ENCODE measurements around the gene PDE7B. TPM values are rescaled to one million over a fixed set of nuclear protein-coding genes. Genes with fewer than 3 reads are reported as not detected.

Gene PDE7B
- total and polyA plus RNA-seq, 4 donors = 0.26 to 3.7 (median 1.8) TPM

DNA sequence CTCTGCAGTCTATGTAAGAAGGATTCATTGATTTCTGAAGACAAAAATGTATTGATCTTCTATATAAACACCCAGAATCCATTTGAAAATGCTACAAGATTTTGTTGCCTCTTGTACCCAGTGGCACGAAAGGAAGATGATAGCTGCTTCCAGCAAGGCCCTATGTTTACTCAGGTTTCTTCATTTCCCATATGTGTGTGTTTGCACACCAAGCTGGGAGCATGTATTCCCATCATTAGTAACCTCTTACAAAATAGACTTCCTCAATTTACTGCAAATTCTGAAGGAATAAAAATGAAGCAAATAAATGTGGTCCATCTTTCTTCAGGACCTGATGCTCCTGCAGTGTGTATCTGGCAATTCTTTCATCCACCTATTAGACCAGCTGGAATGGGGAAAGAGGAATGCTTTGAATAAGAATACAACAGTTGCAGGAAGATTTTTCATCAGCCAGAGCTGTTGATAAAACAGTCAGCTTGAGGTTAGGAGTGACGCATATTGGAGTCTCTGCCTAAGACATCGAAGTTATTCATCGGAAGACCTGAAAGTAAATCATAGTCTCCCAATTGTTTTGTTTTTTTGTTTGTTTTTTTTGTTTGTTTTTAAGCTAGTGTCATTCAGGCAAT is 132.3 kb downstream of the PDE7B start:
- DNase-seq (no peak), ATAC-seq (ENCODE audit: insufficient read depth, low FRiP score) (no peak)
- Histone ChIP-seq H3K27me3 (ENCODE audit: control insufficient read depth in 3 of 3, insufficient read depth in 3 of 3, low read length in 2 of 3) (no peaks in the 10 kb centered on the region), H3K4me1 (ENCODE audit: control insufficient read depth in 5 of 5, insufficient read depth in 5 of 5, low read length in 5 of 5) (no peaks in the 10 kb centered on the region), H3K4me3 (no peak overlapping the region), H3K9ac (ENCODE audit: insufficient read depth in 1 of 2, low read length in 2 of 2) (no peak overlapping the region), H3K9me3 (ENCODE audit: control insufficient read depth in 4 of 4, insufficient read depth in 3 of 4, low read length in 3 of 4) (no peaks in the 10 kb centered on the region), H3K36me3 (ENCODE audit: control insufficient read depth in 4 of 4, insufficient read depth in 4 of 4, low read length in 4 of 4) (no peaks in the 10 kb centered on the region), H3K27ac (ENCODE audit: low read depth in 1 of 2, low read length in 1 of 2) (no peak overlapping the region)
- 86% methylated on average over 4 of the region's 4 CpGs for WGBS, 2 donors
- TF ChIP-seq, protein P1, sequence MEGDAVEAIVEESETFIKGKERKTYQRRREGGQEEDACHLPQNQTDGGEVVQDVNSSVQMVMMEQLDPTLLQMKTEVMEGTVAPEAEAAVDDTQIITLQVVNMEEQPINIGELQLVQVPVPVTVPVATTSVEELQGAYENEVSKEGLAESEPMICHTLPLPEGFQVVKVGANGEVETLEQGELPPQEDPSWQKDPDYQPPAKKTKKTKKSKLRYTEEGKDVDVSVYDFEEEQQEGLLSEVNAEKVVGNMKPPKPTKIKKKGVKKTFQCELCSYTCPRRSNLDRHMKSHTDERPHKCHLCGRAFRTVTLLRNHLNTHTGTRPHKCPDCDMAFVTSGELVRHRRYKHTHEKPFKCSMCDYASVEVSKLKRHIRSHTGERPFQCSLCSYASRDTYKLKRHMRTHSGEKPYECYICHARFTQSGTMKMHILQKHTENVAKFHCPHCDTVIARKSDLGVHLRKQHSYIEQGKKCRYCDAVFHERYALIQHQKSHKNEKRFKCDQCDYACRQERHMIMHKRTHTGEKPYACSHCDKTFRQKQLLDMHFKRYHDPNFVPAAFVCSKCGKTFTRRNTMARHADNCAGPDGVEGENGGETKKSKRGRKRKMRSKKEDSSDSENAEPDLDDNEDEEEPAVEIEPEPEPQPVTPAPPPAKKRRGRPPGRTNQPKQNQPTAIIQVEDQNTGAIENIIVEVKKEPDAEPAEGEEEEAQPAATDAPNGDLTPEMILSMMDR (IDR thresholded peaks at IDR 0.05; ENCODE audit: control extremely low read depth, extremely low read depth) = no peak

DNA sequence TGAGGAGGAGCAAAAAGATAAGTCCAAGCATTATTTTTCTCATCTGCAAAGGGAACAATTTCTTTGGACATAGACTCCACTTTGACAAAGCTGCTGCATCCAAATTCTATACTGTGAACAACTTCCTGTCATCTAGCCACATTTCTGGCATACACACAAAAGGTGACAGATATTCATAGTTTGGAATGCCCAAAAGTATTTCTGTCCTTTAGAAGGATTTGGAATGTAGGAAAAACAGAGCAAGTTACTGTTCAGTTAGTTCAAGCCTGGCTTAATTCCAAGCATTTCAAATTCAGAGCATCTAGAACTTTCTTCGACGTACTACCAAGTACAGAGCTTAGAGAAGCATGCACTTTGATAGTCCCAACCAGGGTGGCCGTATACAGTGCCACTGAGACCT is 134.0 kb downstream of the PDE7B start:
- TF ChIP-seq, protein P1 (IDR thresholded peaks at IDR 0.05; ENCODE audit: control extremely low read depth, extremely low read depth) = no peak
- Histone ChIP-seq H3K4me1 (ENCODE audit: control insufficient read depth in 5 of 5, insufficient read depth in 5 of 5, low read length in 5 of 5) (no peaks in the 10 kb centered on the region), H3K36me3 (ENCODE audit: control insufficient read depth in 4 of 4, insufficient read depth in 4 of 4, low read length in 4 of 4) (no peaks in the 10 kb centered on the region), H3K4me3 (no peak overlapping the region), H3K9ac (ENCODE audit: insufficient read depth in 1 of 2, low read length in 2 of 2) (no peak overlapping the region), H3K9me3 (ENCODE audit: control insufficient read depth in 4 of 4, insufficient read depth in 3 of 4, low read length in 3 of 4) (no peaks in the 10 kb centered on the region), H3K27me3 (ENCODE audit: control insufficient read depth in 3 of 3, insufficient read depth in 3 of 3, low read length in 2 of 3) (no peaks in the 10 kb centered on the region), H3K27ac (ENCODE audit: low read depth in 1 of 2, low read length in 1 of 2) (no peak overlapping the region)
- ATAC-seq (ENCODE audit: insufficient read depth, low FRiP score) = no peak
- WGBS, 2 donors = 75 to 90% methylated on average over 3 of the region's 3 CpGs
- DNase-seq = no peak

DNA sequence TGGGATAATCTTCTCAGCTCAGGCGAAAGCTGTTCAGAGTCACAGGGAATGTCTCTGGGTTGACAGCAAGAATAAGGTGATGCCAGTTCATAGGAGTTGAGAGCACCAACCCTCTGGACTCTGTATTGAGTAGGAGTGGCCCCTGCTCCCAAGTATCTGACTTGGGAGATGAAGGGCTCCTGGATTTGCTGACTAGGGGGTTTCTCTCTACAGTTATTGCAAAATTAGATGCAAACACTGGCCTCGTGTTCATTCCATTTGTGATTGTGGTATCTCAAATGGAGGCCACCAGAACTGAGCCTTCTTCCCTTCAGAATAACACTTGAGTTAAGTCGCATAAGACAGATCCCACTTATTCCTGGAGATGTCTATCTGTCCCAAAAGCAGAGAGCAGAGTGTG is 135.7 kb downstream of the PDE7B start:
- ATAC-seq (ENCODE audit: insufficient read depth, low FRiP score) = no peak
- H3K27me3 ChIP-seq (ENCODE audit: control insufficient read depth in 3 of 3, insufficient read depth in 3 of 3, low read length in 2 of 3) = no peaks in the 10 kb centered on the region
- H3K9me3 ChIP-seq (ENCODE audit: control insufficient read depth in 4 of 4, insufficient read depth in 3 of 4, low read length in 3 of 4) = no peaks in the 10 kb centered on the region
- H3K9ac ChIP-seq (ENCODE audit: insufficient read depth in 1 of 2, low read length in 2 of 2) = no peak overlapping the region
- TF ChIP-seq, protein P1 (IDR thresholded peaks at IDR 0.05; ENCODE audit: control extremely low read depth, extremely low read depth) = no peak
- no peak for DNase-seq
- no peak overlapping the region for H3K27ac ChIP-seq (ENCODE audit: low read depth in 1 of 2, low read length in 1 of 2)
- 87 to 94% methylated on average over 3 of the region's 3 CpGs for WGBS, 2 donors
- H3K36me3 ChIP-seq (ENCODE audit: control insufficient read depth in 4 of 4, insufficient read depth in 4 of 4, low read length in 4 of 4) = no peaks in the 10 kb centered on the region
- no peaks in the 10 kb centered on the region for H3K4me1 ChIP-seq (ENCODE audit: control insufficient read depth in 5 of 5, insufficient read depth in 5 of 5, low read length in 5 of 5)
- H3K4me3 ChIP-seq = no peak overlapping the region

DNA sequence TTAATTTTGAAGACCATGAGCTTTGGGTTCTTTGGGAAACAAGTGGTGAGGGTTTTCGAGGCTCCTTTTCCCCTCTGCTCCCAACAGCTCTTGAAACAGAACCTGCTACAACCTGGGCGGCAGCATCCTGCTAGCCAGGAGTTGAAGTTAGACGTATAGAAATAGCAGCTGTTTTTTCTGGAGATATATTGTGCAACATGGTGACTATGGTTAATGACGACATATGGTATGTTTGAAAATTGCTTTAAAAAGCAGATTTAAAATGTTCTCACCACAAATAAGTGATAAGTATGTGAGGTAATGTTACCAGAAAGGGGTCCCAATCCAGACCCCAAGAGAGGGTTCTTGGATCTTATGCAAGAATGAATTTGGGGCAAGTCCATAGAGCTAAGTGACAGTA is 138.9 kb downstream of the PDE7B start:
- H3K9ac ChIP-seq (ENCODE audit: insufficient read depth in 1 of 2, low read length in 2 of 2) = no peak overlapping the region
- no peak overlapping the region for H3K4me3 ChIP-seq
- DNase-seq (no peak), ATAC-seq (ENCODE audit: insufficient read depth, low FRiP score) (no peak)
- no peak overlapping the region for H3K27ac ChIP-seq (ENCODE audit: low read depth in 1 of 2, low read length in 1 of 2)
- peaks cover 0 to 1% (median 0%) of the 10 kb centered on the region in 5 donors for H3K4me1 ChIP-seq (ENCODE audit: control insufficient read depth in 5 of 5, insufficient read depth in 5 of 5, low read length in 5 of 5)
- no peaks in the 10 kb centered on the region for H3K36me3 ChIP-seq (ENCODE audit: control insufficient read depth in 4 of 4, insufficient read depth in 4 of 4, low read length in 4 of 4)
- TF ChIP-seq, protein P1 (IDR thresholded peaks at IDR 0.05; ENCODE audit: control extremely low read depth, extremely low read depth) = no peak
- no peaks in the 10 kb centered on the region for H3K9me3 ChIP-seq (ENCODE audit: control insufficient read depth in 4 of 4, insufficient read depth in 3 of 4, low read length in 3 of 4)
- 56 to 78% methylated on average over 4 of the region's 4 CpGs for WGBS, 2 donors
- H3K27me3 ChIP-seq (ENCODE audit: control insufficient read depth in 3 of 3, insufficient read depth in 3 of 3, low read length in 2 of 3) = no peaks in the 10 kb centered on the region

All from lung (tissue), 12 donors.